A549 (cell line): Measurements from ENCODE around the gene PMM2. TPM values are rescaled to one million over a fixed set of nuclear protein-coding genes. Genes with fewer than 3 reads are reported as not detected.

Experiments
- ATAC-seq, 2 experiments: fragments of 200-7000 bp in 1 of 2; fragments of >200 bp in 1 of 2; cut with Nextera tagmentation in 1 of 2; cut with Tn5 transposase in 1 of 2; 3 replicates each; pipeline versions ENCODE4 v1.8.0 to v1.9.1; 2018 to 2020; ENCODE audit warnings: mild to moderate bottlenecking in 1 of 2, moderate library complexity in 1 of 2
- CTCF ChIA-PET: fragments of 300-600 bp; sonication (Branson Sonifier 250); formaldehyde crosslinking; extraction: SDS; loops from one replicate; lab custom pipeline; 2021; ENCODE audit warnings: antibody characterized with exemption, inconsistent platforms; lab: Yijun Ruan, JAX
- POLR2A ChIA-PET: fragments of 350-600 bp; formaldehyde crosslinking; extraction: SDS; loops from one replicate; lab custom pipeline; 2021; ENCODE audit warnings: antibody characterized with exemption, inconsistent platforms; lab: Yijun Ruan, JAX
- DNase-seq, 2 experiments: peaks; one replicate each; pipeline versions ENCODE4 v3.0.0 to v3.0.0-alpha.2; 2011 to 2016; ENCODE audit warnings: low read depth in 1 of 2, low spot score in 1 of 2
- FAIRE-seq: peaks from 2 replicates; lab custom pipeline; 2011; peaks lifted over from hg19 to GRCh38; lab: Jason Lieb, UNC
- H3K27ac ChIP-seq, 2 experiments: fragments of >200 bp; sonication (Bioruptor Twin); formaldehyde crosslinking; 3 replicates each; pipeline ENCODE4 v1.5.1; 2016 to 2017
- H3K4me1 ChIP-seq: fragments of >200 bp; sonication (Bioruptor Twin); formaldehyde crosslinking; 3 replicates; pipeline ENCODE4 v1.6.1; 2016
- H3K4me2 ChIP-seq: fragments of >200 bp; sonication (Bioruptor Twin); formaldehyde crosslinking; 3 replicates; pipeline ENCODE4 v1.6.1; 2016
- H3K4me3 ChIP-seq: fragments of >200 bp; sonication (Bioruptor Twin); formaldehyde crosslinking; 3 replicates; pipeline ENCODE4 v1.5.1; 2016
- H3K9me3 ChIP-seq: fragments of >200 bp; sonication (Bioruptor Twin); formaldehyde crosslinking; 3 replicates; pipeline ENCODE4 v1.6.1; 2016
- CBX8 ChIP-seq: fragments of 200-600 bp; sonication (generic); IDR thresholded peaks from 2 replicates; pipeline ENCODE4 v1.6.1; 2016
- CTCF ChIP-seq: fragments of >200 bp; sonication (Bioruptor Twin); formaldehyde crosslinking; IDR thresholded peaks from 3 replicates; pipeline ENCODE4 v1.5.1; 2016
- EHF ChIP-seq: fragments of 250-450 bp; sonication (Bioruptor Pico); IDR thresholded peaks from 2 replicates; pipeline ENCODE4 v1.5.0; 2020; ENCODE audit warnings: mild to moderate bottlenecking
- EP300 ChIP-seq, 2 experiments: fragments of >200 bp; sonication (Bioruptor Twin); formaldehyde crosslinking; IDR thresholded peaks; 2 replicates in 1 of 2; 3 replicates in 1 of 2; pipeline ENCODE4 v1.6.1; 2016 to 2017
- ESRRA ChIP-seq: fragments of 150-350 bp; IDR thresholded peaks from 2 replicates; pipeline ENCODE4 v1.6.1; 2014; ENCODE audit warnings: mild to moderate bottlenecking, low read length, borderline replicate concordance
- FOSB ChIP-seq: fragments of 250-450 bp; sonication (Bioruptor Pico); IDR thresholded peaks from 2 replicates; pipeline ENCODE4 v1.5.0; 2020; ENCODE audit warnings: mild to moderate bottlenecking, moderate library complexity
- FOSL2 ChIP-seq, 2 experiments: fragments of 450-650 bp in 1 of 2; fragments of >200 bp in 1 of 2; sonication (Bioruptor Twin) in 1 of 2; formaldehyde crosslinking; IDR thresholded peaks; 2 replicates each; pipeline versions ENCODE4 v1.5.0 to v1.6.1; 2016 to 2020; ENCODE audit warnings: mild to moderate bottlenecking in 1 of 2, moderate library complexity in 1 of 2
- FOXS1 ChIP-seq: fragments of 250-450 bp; sonication (Bioruptor Pico); IDR thresholded peaks from 2 replicates; pipeline ENCODE4 v1.5.0; 2020; ENCODE audit warnings: mild to moderate bottlenecking, moderate library complexity
- GATA3 ChIP-seq: IDR thresholded peaks from 2 replicates; pipeline ENCODE4 v1.6.1; 2012; ENCODE audit warnings: borderline replicate concordance
- HDAC2 ChIP-seq: fragments of 200-600 bp; sonication (generic); IDR thresholded peaks from 2 replicates; pipeline ENCODE4 v1.6.1; 2016
- HOXB5 ChIP-seq: fragments of 250-450 bp; sonication (Bioruptor Pico); IDR thresholded peaks from 2 replicates; pipeline ENCODE4 v1.5.0; 2020; ENCODE audit warnings: mild to moderate bottlenecking, moderate library complexity
- MAFK ChIP-seq: fragments of 450-650 bp; IDR thresholded peaks from 2 replicates; pipeline ENCODE4 v1.6.1; 2014; ENCODE audit not compliant: partially characterized antibody
- NPAS2 ChIP-seq: fragments of 250-450 bp; sonication (Bioruptor Pico); IDR thresholded peaks from 2 replicates; pipeline ENCODE4 v1.8.0; 2022; ENCODE audit warnings: mild to moderate bottlenecking, moderate library complexity, borderline replicate concordance
- NR3C1 ChIP-seq: fragments of >200 bp; sonication (Bioruptor Twin); formaldehyde crosslinking; IDR thresholded peaks from 3 replicates; pipeline ENCODE4 v1.6.1; 2017
- PHF8 ChIP-seq: fragments of 200-600 bp; sonication (generic); IDR thresholded peaks from 2 replicates; pipeline ENCODE4 v1.6.1; 2016; ENCODE audit warnings: low read depth, mild to moderate bottlenecking, antibody characterized with exemption, moderate library complexity, borderline replicate concordance
- POLR2A ChIP-seq: IDR thresholded peaks from 2 replicates; pipeline ENCODE4 v1.6.1; 2012; ENCODE audit warnings: mild to moderate bottlenecking, low read length
- RFX5 ChIP-seq: fragments of 450-650 bp; IDR thresholded peaks from 2 replicates; pipeline ENCODE4 v1.7.1; 2014; ENCODE audit warnings: antibody characterized with exemption, mild to moderate bottlenecking, moderate library complexity
- SREBF2 ChIP-seq: fragments of 450-650 bp; IDR thresholded peaks from 2 replicates; pipeline ENCODE4 v1.6.1; 2014; ENCODE audit warnings: mild to moderate bottlenecking, moderate library complexity
- ZFP36 ChIP-seq: fragments of 450-650 bp; IDR thresholded peaks from 2 replicates; pipeline ENCODE4 v1.6.1; 2014; ENCODE audit warnings: borderline replicate concordance; ENCODE audit not compliant: partially characterized antibody
- WGBS: methylation state at CpG from one replicate; pipeline ENCODE4 v1.1.6; 2017; ENCODE audit errors: missing lambda C conversion rate; 5-methylcytosine and 5-hydroxymethylcytosine counted together
- polyA plus RNA-seq, 4 experiments: library from polyadenylated mRNA; depleted of rRNA in 3 of 4; stranded (reverse); fragments of >200 nt; fragmentation: RNase III in 1 of 4; extraction: RNeasy Plus Mini Kit Qiagen cat#74134 plus additional on column Dnase treatment in 1 of 4; gene quantifications; 2 replicates in 3 of 4; 3 replicates in 1 of 4; pipeline ENCODE4 v1.2.3, GENCODE V29; 2011 to 2017
- TF ChIP-seq, protein P1 (sequence below): fragments of 250-450 bp; sonication (Bioruptor Pico); IDR thresholded peaks from 2 replicates; pipeline ENCODE4 v1.5.0; 2020; ENCODE audit warnings: low read depth, mild to moderate bottlenecking, moderate library complexity

The PMM2 gene
- polyA plus RNA-seq, 2 of the 4 experiments (the other 2 are of a cell fraction), result 56.6 to 72.4 TPM

DNA sequence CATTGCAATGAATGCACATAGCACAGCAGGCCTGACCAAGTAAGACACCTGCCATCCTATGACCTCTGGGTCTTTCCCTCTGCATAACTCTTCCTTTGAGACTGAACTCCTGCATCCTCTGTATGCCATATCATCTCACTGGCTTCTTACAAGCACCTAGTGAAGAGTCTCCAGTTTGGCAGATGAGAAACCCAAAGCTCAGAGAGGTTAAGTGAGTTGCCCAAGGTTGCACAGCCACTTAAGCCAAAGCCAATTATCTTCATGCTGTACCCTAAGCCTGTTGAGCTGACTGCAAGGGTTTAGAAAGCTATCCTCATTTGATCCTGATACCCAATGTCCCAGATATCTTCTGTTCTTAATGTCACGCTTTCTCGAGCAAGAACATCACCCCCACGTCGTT, 35.4 kb upstream of the PMM2 start:
- POLR2A ChIA-PET, result no interaction called here
- H3K4me2 ChIP-seq, result no peak overlapping the region
- TF ChIP-seq EHF (CRISPR knock-in tag), result no peak
- no peak for TF ChIP-seq FOSB (CRISPR knock-in tag)
- no peak for TF ChIP-seq RFX5
- TF ChIP-seq ESRRA, result no peak
- ATAC-seq (no peak), FAIRE-seq (no peak), DNase-seq (no peak)
- no peaks in the 10 kb centered on the region for H3K4me1 ChIP-seq
- no peak overlapping the region for H3K27ac ChIP-seq
- no peaks in the 10 kb centered on the region for H3K9me3 ChIP-seq
- CTCF ChIA-PET, result interaction anchor here (1.2 to 1.3 kb wide), 2 partner anchors 19 to 101 kb away, joined by 5 read pairs; no protein-coding TSS in a partner anchor
- H3K4me3 ChIP-seq, result no peak overlapping the region
- WGBS, result 53% methylated on average over 4 of the region's 4 CpGs

DNA sequence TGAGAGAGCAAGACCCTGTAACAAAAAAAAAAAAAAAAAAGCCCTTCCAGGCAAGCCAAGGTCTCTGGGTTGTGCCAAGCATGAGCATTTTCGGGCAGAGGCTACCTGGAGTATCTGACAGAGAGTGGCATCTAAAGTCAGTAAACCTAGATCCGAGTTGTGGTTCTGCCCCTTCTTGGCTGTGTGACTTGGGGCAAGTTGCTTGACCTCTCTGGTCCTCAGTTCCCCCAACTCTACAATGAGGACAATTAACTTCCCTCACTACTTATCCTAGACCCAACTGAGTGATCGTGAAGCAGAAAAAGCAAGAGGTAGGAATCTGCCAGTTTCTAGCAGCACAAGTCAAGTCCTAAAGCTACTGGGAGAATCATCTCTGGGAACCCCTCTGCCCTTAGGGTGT, 34.6 kb upstream of the PMM2 start:
- no peak for FAIRE-seq
- TF ChIP-seq RFX5 (no peak), CBX8 (no peak), ZFP36 (peak; percentile 24), GATA3 (no peak), HOXB5 (CRISPR knock-in tag) (no peak)

GRCh38 chr16:8763899-8764298, 33.7 kb upstream of the PMM2 start:
- TF ChIP-seq HDAC2 (no peak), POLR2A (no peak), FOXS1 (CRISPR knock-in tag) (no peak), NR3C1 (no peak), MAFK (no peak)
- TF ChIP-seq, protein P1, sequence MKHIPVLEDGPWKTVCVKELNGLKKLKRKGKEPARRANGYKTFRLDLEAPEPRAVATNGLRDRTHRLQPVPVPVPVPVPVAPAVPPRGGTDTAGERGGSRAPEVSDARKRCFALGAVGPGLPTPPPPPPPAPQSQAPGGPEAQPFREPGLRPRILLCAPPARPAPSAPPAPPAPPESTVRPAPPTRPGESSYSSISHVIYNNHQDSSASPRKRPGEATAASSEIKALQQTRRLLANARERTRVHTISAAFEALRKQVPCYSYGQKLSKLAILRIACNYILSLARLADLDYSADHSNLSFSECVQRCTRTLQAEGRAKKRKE, result no peak
- DNase-seq, result no peak
- POLR2A ChIA-PET, result no interaction called here
- H3K4me2 ChIP-seq, result no peak overlapping the region
- H3K4me1 ChIP-seq, result no peaks in the 10 kb centered on the region
- H3K4me3 ChIP-seq, result no peak overlapping the region
- H3K27ac ChIP-seq, result no peak overlapping the region
- 40% methylated on average over 10 of the region's 10 CpGs for WGBS
- no peak for ATAC-seq
- no peaks in the 10 kb centered on the region for H3K9me3 ChIP-seq
- FAIRE-seq, result no peak
- CTCF ChIA-PET, result interaction anchor here (0.6 to 1.0 kb wide), 4 partner anchors 9 to 377 kb away, joined by 3 to 4 read pairs (median 4); no protein-coding TSS in a partner anchor

More for the DNA sequence above, 34.6 kb upstream of the PMM2 start:
- no peaks in the 10 kb centered on the region for H3K4me1 ChIP-seq
- no peak for DNase-seq
- H3K4me3 ChIP-seq, result no peak overlapping the region
- no peak overlapping the region for H3K4me2 ChIP-seq
- POLR2A ChIA-PET, result no interaction called here
- no peak for ATAC-seq
- H3K27ac ChIP-seq, result no peak overlapping the region
- no peaks in the 10 kb centered on the region for H3K9me3 ChIP-seq
- CTCF ChIA-PET, result interaction anchor here (1.2 to 1.3 kb wide), 2 partner anchors 18 to 102 kb away, joined by 5 read pairs; no protein-coding TSS in a partner anchor
- 12% methylated on average over 3 of the region's 3 CpGs for WGBS

DNA sequence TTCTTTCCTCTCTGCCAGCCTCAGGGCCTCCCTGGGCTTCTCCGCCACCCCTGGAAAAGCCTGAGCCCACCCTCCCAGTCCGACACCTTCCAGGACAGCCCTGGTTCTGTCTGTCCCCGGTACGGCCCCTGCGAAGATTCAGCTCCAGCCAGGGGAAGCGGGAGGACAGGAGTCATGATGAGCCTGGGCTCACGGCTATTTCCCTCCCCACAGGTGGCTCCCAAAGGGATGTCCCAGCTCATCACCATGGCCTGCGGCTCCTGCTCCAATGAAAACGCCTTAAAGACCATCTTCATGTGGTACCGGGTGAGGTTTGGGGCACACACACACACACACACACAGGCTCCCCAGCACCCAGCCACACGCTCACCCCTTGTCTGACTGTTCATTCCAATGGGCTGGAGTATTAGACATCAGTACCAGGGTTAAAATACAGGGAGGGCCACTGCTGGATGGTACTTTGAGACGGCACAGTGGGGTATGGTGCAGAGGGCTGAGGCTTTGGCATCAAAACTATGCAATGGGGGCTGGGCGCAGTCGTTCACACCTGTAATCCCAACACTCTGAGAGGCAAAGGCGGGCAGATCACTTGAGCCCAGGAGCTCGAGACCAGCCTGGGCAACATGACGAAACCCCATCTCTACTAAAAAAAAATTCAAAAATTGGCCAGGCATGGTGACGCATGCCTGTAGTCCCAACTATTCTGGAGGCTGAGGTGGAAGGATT, 33.0 kb upstream of the PMM2 start:
- DNase-seq (no peak), FAIRE-seq (no peak), ATAC-seq (peak in 1 of 2 experiments; percentile 35; a peak in 3 of 6 replicates)
- WGBS, result 73% methylated on average over 18 of the region's 18 CpGs
- CTCF ChIA-PET, result interaction anchor here (0.6 to 1.0 kb wide), 5 partner anchors 8 to 376 kb away, joined by 3 to 4 read pairs (median 3); no protein-coding TSS in a partner anchor
- Histone ChIP-seq H3K27ac (no peak overlapping the region), H3K9me3 (no peaks in the 10 kb centered on the region), H3K4me2 (no peak overlapping the region), H3K4me1 (no peaks in the 10 kb centered on the region), H3K4me3 (no peak overlapping the region)
- POLR2A ChIA-PET, result no interaction called here
- TF ChIP-seq SREBF2, result no peak
- no peak for TF ChIP-seq ZFP36
- no peak for TF ChIP-seq EP300 (IDR thresholded peaks at IDR 0.05)
- TF ChIP-seq NPAS2 (CRISPR knock-in tag), result no peak
- TF ChIP-seq EHF (CRISPR knock-in tag), result no peak
- TF ChIP-seq PHF8, result no peak
- TF ChIP-seq CTCF, result no peak
- no peak for TF ChIP-seq FOSL2 (IDR thresholded peaks at IDR 0.05)
- no peak for TF ChIP-seq FOSL2 (CRISPR knock-in tag; IDR thresholded peaks at IDR 0.05)
